Keratinocyte (primary cell): ENCODE measurements around the gene CCL7. TPM values are rescaled to one million over a fixed set of nuclear protein-coding genes. Genes with fewer than 3 reads are reported as not detected.

Experiments used
- DNase-seq: peaks from one replicate; pipeline ENCODE4 v3.0.0-alpha.2; 2011; ENCODE audit warnings: low read depth, missing footprints, low spot score
- FAIRE-seq: peaks from 2 replicates; lab custom pipeline; 2011; peaks lifted over from hg19 to GRCh38; lab: Jason Lieb, UNC
- H2AFZ ChIP-seq: 2 replicates; pipeline ENCODE4 v1.6.0; 2012; ENCODE audit warnings: low read length, control low read depth, inconsistent platforms; ENCODE audit not compliant: control insufficient read depth
- H3K27ac ChIP-seq: 2 replicates; pipeline ENCODE4 v1.5.1; 2011; ENCODE audit warnings: low read length; ENCODE audit not compliant: control insufficient read depth, insufficient read depth
- H3K27me3 ChIP-seq: 3 replicates; pipeline ENCODE4 v1.6.0; 2011; ENCODE audit warnings: low read length; ENCODE audit not compliant: control insufficient read depth, insufficient read depth; ENCODE audit errors: extremely low read depth
- H3K36me3 ChIP-seq, 2 experiments: 2 replicates in 1 of 2; 3 replicates in 1 of 2; pipeline ENCODE4 v1.5.1; 2011; ENCODE audit warnings: low read length in 2 of 2, mild to moderate bottlenecking in 1 of 2; ENCODE audit not compliant: control insufficient read depth in 2 of 2, insufficient read depth in 2 of 2; ENCODE audit errors: extremely low read depth in 1 of 2
- H3K4me1 ChIP-seq: 3 replicates; pipeline ENCODE4 v1.5.1; 2011; ENCODE audit warnings: low read length; ENCODE audit not compliant: control insufficient read depth, insufficient read depth; ENCODE audit errors: extremely low read depth
- H3K4me2 ChIP-seq: 3 replicates; pipeline ENCODE4 v1.6.0; 2011; ENCODE audit warnings: low read depth, low read length; ENCODE audit not compliant: control insufficient read depth, insufficient read depth; ENCODE audit errors: extremely low read depth
- H3K4me3 ChIP-seq, 3 experiments: fragments of 200-600 bp in 1 of 3; sonication (generic) in 1 of 3; 2 replicates in 2 of 3; 3 replicates in 1 of 3; pipeline ENCODE4 v1.5.1; 2011 to 2016; ENCODE audit warnings: low read length in 3 of 3, mild to moderate bottlenecking in 3 of 3, control low read depth in 2 of 3, inconsistent platforms in 1 of 3, low read depth in 1 of 3, mixed read lengths in 1 of 3, mixed run types in 1 of 3, moderate library complexity in 1 of 3; ENCODE audit not compliant: control insufficient read depth in 2 of 3, insufficient read depth in 2 of 3; ENCODE audit errors: extremely low read depth in 1 of 3
- H3K79me2 ChIP-seq: 2 replicates; pipeline ENCODE4 v1.6.0; 2012; ENCODE audit warnings: low read length; ENCODE audit not compliant: control insufficient read depth, insufficient read depth
- H3K9ac ChIP-seq: 3 replicates; pipeline ENCODE4 v1.6.0; 2011; ENCODE audit warnings: low read length; ENCODE audit not compliant: control insufficient read depth, insufficient read depth; ENCODE audit errors: extremely low read depth
- H3K9me1 ChIP-seq: 3 replicates; pipeline ENCODE4 v1.6.0; 2011; ENCODE audit warnings: low read length; ENCODE audit not compliant: control insufficient read depth, insufficient read depth; ENCODE audit errors: extremely low read depth
- H3K9me3 ChIP-seq: 2 replicates; pipeline ENCODE4 v1.5.1; 2012; ENCODE audit warnings: low read depth, low read length; ENCODE audit not compliant: control insufficient read depth
- H4K20me1 ChIP-seq: 3 replicates; pipeline ENCODE4 v1.6.0; 2011; ENCODE audit warnings: low read length; ENCODE audit not compliant: control insufficient read depth, insufficient read depth; ENCODE audit errors: extremely low read depth
- EZH2 ChIP-seq: IDR thresholded peaks from one replicate; pipeline ENCODE4 v1.6.1; 2012; ENCODE audit warnings: inconsistent platforms, mild to moderate bottlenecking, low read length, moderate library complexity
- dilution Hi-C: fragments of 300-500 bp; cut with MboI; formaldehyde crosslinking; loops from one replicate; pipeline ENCODE4 v1.7.0; 2020; ENCODE audit warnings: low sequenced_read_pairs; ENCODE audit not compliant: extremely low pct_ligation_motif_present
- polyA minus RNA-seq, 3 experiments: library from RNA; depleted of rRNA, polyadenylated mRNA; stranded (reverse); fragments of >200 nt; gene quantifications; 1 replicate in 1 of 3; 2 replicates in 1 of 3; 3 replicates in 1 of 3; pipeline ENCODE4 v1.2.3, GENCODE V29; 2011
- polyA plus RNA-seq, 5 experiments: library from polyadenylated mRNA; depleted of rRNA in 3 of 5; stranded (reverse) in 3 of 5; stranded (forward) in 1 of 5; unstranded in 1 of 5; fragments of >200 nt; gene quantifications; 1 replicate in 1 of 5; 2 replicates in 3 of 5; 3 replicates in 1 of 5; pipeline versions ENCODE4 v1.2.1 to v1.2.3, GENCODE V29; 2011 to 2012; ENCODE audit warnings: missing spikeins in 2 of 5, low read depth in 1 of 5, low replicate concordance in 1 of 5
- TF ChIP-seq, protein P1 (sequence below), 3 experiments: IDR thresholded peaks in 1 of 3; conservative IDR thresholded peaks in 1 of 3; optimal IDR thresholded peaks in 1 of 3; 2 replicates in 2 of 3; 3 replicates in 1 of 3; pipeline versions ENCODE3 to v1.5.1; 2011; ENCODE audit warnings: low read length in 3 of 3, mild to moderate bottlenecking in 3 of 3, moderate library complexity in 2 of 3, control low read depth in 1 of 3, inconsistent platforms in 1 of 3; ENCODE audit not compliant: insufficient read depth in 2 of 3; ENCODE audit errors: extremely low read depth in 1 of 3

The CCL7 gene
- polyA plus RNA-seq = not detected in 3 replicates
- polyA plus RNA-seq (2011; ENCODE audit: low read depth) = not detected
- polyA plus RNA-seq (2011; cell fraction: cytosol; rRNA removed) = not detected in 2 replicates
- polyA plus RNA-seq (2011; cell fraction: nucleus; rRNA removed) = not detected in 2 replicates
- not detected in 2 replicates for polyA plus RNA-seq (2012; ENCODE audit: low replicate concordance)
- polyA minus RNA-seq = not detected in 3 replicates
- not detected for polyA minus RNA-seq (2011; cell fraction: cytosol; rRNA and poly(A)+ RNA removed)
- not detected in 2 replicates for polyA minus RNA-seq (2011; cell fraction: nucleus; rRNA and poly(A)+ RNA removed)

DNA sequence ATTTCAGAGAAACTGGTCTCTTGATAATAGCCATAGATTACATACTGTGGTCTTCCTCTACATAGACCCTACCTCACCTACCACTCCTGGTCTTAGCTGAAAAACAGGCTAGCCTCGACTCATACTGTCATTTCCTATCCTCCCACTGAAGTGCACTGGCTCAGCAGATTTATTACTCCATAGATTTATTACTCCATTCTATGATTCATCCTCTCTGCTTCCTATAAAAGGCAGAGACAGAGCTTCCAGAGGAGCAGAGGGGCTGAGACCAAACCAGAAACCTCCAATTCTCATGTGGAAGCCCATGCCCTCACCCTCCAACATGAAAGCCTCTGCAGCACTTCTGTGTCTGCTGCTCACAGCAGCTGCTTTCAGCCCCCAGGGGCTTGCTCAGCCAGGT is at the start of gene CCL7:
TSS of gene CCL7 (plus strand) at position 253 of the 400 bp plus-strand sequence. CDS start at position 323, 70 bp downstream.
- Histone ChIP-seq H3K4me3 (no peak within 1 kb of the TSS), H4K20me1 (no peaks in the 10 kb centered on the region), H3K27me3 (peaks cover 3% of the 10 kb centered on the region), H3K36me3 (no peaks in the 10 kb centered on the region), H3K9me3 (no peaks in the 10 kb centered on the region), H3K4me1 (no peaks in the 10 kb centered on the region), H3K27ac (no peak within 1 kb of the TSS), H3K9me1 (no peaks in the 10 kb centered on the region), H3K79me2 (no peaks in the 10 kb centered on the region), H3K4me2 (no peak within 1 kb of the TSS), H2AFZ (no peak within 1 kb of the TSS), H3K9ac (no peak within 1 kb of the TSS)
- dilution Hi-C loops = no loop called here
- TF ChIP-seq, protein P1, sequence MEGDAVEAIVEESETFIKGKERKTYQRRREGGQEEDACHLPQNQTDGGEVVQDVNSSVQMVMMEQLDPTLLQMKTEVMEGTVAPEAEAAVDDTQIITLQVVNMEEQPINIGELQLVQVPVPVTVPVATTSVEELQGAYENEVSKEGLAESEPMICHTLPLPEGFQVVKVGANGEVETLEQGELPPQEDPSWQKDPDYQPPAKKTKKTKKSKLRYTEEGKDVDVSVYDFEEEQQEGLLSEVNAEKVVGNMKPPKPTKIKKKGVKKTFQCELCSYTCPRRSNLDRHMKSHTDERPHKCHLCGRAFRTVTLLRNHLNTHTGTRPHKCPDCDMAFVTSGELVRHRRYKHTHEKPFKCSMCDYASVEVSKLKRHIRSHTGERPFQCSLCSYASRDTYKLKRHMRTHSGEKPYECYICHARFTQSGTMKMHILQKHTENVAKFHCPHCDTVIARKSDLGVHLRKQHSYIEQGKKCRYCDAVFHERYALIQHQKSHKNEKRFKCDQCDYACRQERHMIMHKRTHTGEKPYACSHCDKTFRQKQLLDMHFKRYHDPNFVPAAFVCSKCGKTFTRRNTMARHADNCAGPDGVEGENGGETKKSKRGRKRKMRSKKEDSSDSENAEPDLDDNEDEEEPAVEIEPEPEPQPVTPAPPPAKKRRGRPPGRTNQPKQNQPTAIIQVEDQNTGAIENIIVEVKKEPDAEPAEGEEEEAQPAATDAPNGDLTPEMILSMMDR (optimal IDR thresholded peaks at IDR 0.05 in 1 of 3, IDR thresholded peaks at IDR 0.05 in 1 of 3, conservative IDR thresholded peaks at IDR 0.05 in 1 of 3; ENCODE audit: extremely low read depth in 1 of 3, insufficient read depth in 2 of 3, low read length in 3 of 3) = no peak
- no peak for TF ChIP-seq EZH2
- DNase-seq (no peak), FAIRE-seq (no peak)

DNA sequence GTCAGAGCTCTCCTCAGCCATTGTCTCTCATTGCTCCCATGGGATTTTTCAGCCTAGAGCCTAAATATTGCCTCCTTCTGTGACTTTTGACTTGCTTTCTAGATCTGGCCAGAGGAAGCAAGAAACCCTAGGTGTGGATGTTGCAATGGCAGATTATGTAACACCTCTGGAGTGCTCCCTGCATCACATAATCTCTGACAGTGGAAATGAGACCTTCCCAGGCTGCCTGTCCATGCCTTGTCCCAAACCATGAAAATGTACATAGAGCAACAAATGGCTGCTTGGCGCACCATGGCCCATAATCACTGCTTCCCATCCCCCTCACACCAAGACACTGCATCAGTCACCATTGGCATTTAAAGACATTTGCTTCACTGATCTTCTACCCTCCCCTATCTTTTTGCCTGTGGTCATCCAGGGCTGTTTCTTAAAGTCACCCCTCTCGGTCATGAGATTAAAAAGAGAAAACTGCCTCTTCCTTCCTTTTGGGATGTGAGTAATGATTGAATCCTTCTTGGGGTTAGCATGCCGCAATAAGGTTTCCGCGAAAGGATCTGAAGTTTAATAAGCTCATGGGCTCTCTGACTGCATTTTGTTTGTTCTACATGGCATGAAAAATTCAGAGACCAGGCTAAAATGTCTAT is 49.1 kb upstream of the CCL7 start:
- Histone ChIP-seq H3K9me3 (no peaks in the 10 kb centered on the region), H3K4me3 (no peak overlapping the region), H3K9ac (no peak overlapping the region), H3K36me3 (no peaks in the 10 kb centered on the region), H3K27me3 (peaks cover 7% of the 10 kb centered on the region), H3K4me1 (no peaks in the 10 kb centered on the region), H2AFZ (no peak overlapping the region), H3K9me1 (no peaks in the 10 kb centered on the region), H3K79me2 (no peaks in the 10 kb centered on the region), H4K20me1 (no peaks in the 10 kb centered on the region), H3K4me2 (no peak overlapping the region), H3K27ac (no peak overlapping the region)
- FAIRE-seq = no peak
- dilution Hi-C loops = loop anchor here (25.0 kb wide), 1 partner anchor 141 kb away; the partner anchor contains the start of genes CCL1 and CCL13
- TF ChIP-seq, protein P1 (optimal IDR thresholded peaks at IDR 0.05 in 1 of 3, IDR thresholded peaks at IDR 0.05 in 1 of 3, conservative IDR thresholded peaks at IDR 0.05 in 1 of 3; ENCODE audit: extremely low read depth in 1 of 3, insufficient read depth in 2 of 3, low read length in 3 of 3) = no peak
- TF ChIP-seq EZH2 = no peak
- no peak for DNase-seq
